ENCODE measurements around the gene TIMM29. TPM values are rescaled to one million over a fixed set of nuclear protein-coding genes. Genes with fewer than 3 reads are reported as not detected.

Gene TIMM29
- total and polyA plus RNA-seq, 2 of the 13 experiments (the other 11 are each of a cell fraction or from before 2014, with no cell fraction given): 7.1 to 33.8 TPM

DNA sequence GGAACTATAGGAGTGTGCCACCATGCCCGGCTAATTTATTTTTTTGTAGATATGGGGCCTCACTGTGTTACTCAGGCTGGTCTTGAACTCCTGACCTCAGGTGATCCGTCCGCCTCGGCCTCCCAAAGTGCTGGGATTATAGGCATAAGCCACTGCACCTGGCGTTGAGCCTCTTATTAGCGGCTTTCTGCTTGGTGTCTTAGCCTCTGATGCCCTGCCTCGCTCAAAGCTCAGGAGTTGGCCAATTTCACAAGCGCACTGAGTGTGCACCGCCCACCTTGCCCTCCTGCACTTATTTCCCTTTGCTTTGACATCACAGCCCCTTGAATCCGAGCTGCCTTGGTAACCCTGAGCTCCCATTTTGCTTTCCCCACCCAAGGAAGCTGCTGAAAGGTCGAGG, 10.3 kb upstream of the TIMM29 start:
- H3K36me3 ChIP-seq (replicated peaks in 1 of 2; ENCODE audit: control insufficient read depth in 1 of 2, insufficient read depth in 2 of 2, low read length in 2 of 2): peaks cover 33 to 60% of the 10 kb centered on the region in 2 experiments; a peak in 4 of 5 replicates
- ATAC-seq (no peak), DNase-seq (ENCODE audit: low spot score) (no peak), FAIRE-seq (no peak)
- H3K9ac ChIP-seq (ENCODE audit: insufficient read depth, low read depth, low read length): no peak overlapping the region
- H3K79me2 ChIP-seq (ENCODE audit: insufficient read depth, low read length): no peaks in the 10 kb centered on the region
- no peaks in the 10 kb centered on the region for H3K9me3 ChIP-seq (ENCODE audit: low read length)
- POLR2A ChIA-PET: no interaction called here
- no TSS peak for BruUV-seq (replicated peaks)
- H3K27me3 ChIP-seq (ENCODE audit: control insufficient read depth in 1 of 2, insufficient read depth in 2 of 2, low read length in 2 of 2): no peaks in the 10 kb centered on the region
- in situ Hi-C loops (cut with HindIII; ENCODE audit: extremely low pct_ligation_motif_present, low pct_unique_long_range_greater_than_20kb): no loop called here
- intact Hi-C loops (cut with micrococcal nuclease; ENCODE audit: unreplicated experiment): no loop called here
- no peak overlapping the region for H2AFZ ChIP-seq (ENCODE audit: low read length)
- H3K4me3 ChIP-seq (replicated peaks in 1 of 3; ENCODE audit: insufficient read depth in 1 of 3, low read depth in 2 of 3, low read length in 3 of 3): no peak overlapping the region
- no peaks in the 10 kb centered on the region for H3K4me1 ChIP-seq (ENCODE audit: insufficient read depth, low read length)
- no peak overlapping the region for H3K27ac ChIP-seq (ENCODE audit: extremely low read length, insufficient read depth, low read length)
- H4K20me1 ChIP-seq (ENCODE audit: insufficient read depth, low read length): no peaks in the 10 kb centered on the region
- H3K4me2 ChIP-seq (ENCODE audit: low read depth, low read length): no peak overlapping the region
- 93% methylated on average over 11 of the region's 11 CpGs for WGBS (ENCODE audit: low lambda C conversion rate)
- CTCF ChIA-PET (ENCODE audit: low intra/inter-chr PET ratio, low total read pairs): no interaction called here
- TF ChIP-seq PAWR (CRISPR knock-in tag; IDR thresholded peaks at IDR 0.05; ENCODE audit: borderline replicate concordance): no peak
- TF ChIP-seq ZNF20 (CRISPR knock-in tag; IDR thresholded peaks at IDR 0.05): no peak
- no peak for TF ChIP-seq ZNF781 (CRISPR knock-in tag; IDR thresholded peaks at IDR 0.05; ENCODE audit: borderline replicate concordance, not compliant biosample characterization)
- no peak for TF ChIP-seq FOXP1 (IDR thresholded peaks at IDR 0.05)
- TF ChIP-seq FOXP1 (CRISPR knock-in tag; IDR thresholded peaks at IDR 0.05): no peak
- TF ChIP-seq, protein P1, sequence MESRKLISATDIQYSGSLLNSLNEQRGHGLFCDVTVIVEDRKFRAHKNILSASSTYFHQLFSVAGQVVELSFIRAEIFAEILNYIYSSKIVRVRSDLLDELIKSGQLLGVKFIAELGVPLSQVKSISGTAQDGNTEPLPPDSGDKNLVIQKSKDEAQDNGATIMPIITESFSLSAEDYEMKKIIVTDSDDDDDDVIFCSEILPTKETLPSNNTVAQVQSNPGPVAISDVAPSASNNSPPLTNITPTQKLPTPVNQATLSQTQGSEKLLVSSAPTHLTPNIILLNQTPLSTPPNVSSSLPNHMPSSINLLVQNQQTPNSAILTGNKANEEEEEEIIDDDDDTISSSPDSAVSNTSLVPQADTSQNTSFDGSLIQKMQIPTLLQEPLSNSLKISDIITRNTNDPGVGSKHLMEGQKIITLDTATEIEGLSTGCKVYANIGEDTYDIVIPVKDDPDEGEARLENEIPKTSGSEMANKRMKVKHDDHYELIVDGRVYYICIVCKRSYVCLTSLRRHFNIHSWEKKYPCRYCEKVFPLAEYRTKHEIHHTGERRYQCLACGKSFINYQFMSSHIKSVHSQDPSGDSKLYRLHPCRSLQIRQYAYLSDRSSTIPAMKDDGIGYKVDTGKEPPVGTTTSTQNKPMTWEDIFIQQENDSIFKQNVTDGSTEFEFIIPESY (CRISPR knock-in tag; IDR thresholded peaks at IDR 0.05): no peak
- TF ChIP-seq, protein P2, sequence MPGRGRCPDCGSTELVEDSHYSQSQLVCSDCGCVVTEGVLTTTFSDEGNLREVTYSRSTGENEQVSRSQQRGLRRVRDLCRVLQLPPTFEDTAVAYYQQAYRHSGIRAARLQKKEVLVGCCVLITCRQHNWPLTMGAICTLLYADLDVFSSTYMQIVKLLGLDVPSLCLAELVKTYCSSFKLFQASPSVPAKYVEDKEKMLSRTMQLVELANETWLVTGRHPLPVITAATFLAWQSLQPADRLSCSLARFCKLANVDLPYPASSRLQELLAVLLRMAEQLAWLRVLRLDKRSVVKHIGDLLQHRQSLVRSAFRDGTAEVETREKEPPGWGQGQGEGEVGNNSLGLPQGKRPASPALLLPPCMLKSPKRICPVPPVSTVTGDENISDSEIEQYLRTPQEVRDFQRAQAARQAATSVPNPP (CRISPR knock-in tag; IDR thresholded peaks at IDR 0.05): no peak
- TF ChIP-seq, protein P3, sequence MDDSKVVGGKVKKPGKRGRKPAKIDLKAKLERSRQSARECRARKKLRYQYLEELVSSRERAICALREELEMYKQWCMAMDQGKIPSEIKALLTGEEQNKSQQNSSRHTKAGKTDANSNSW (CRISPR knock-in tag; IDR thresholded peaks at IDR 0.05; ENCODE audit: borderline replicate concordance): no peak
- TF ChIP-seq, protein P4, sequence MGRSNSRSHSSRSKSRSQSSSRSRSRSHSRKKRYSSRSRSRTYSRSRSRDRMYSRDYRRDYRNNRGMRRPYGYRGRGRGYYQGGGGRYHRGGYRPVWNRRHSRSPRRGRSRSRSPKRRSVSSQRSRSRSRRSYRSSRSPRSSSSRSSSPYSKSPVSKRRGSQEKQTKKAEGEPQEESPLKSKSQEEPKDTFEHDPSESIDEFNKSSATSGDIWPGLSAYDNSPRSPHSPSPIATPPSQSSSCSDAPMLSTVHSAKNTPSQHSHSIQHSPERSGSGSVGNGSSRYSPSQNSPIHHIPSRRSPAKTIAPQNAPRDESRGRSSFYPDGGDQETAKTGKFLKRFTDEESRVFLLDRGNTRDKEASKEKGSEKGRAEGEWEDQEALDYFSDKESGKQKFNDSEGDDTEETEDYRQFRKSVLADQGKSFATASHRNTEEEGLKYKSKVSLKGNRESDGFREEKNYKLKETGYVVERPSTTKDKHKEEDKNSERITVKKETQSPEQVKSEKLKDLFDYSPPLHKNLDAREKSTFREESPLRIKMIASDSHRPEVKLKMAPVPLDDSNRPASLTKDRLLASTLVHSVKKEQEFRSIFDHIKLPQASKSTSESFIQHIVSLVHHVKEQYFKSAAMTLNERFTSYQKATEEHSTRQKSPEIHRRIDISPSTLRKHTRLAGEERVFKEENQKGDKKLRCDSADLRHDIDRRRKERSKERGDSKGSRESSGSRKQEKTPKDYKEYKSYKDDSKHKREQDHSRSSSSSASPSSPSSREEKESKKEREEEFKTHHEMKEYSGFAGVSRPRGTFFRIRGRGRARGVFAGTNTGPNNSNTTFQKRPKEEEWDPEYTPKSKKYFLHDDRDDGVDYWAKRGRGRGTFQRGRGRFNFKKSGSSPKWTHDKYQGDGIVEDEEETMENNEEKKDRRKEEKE (IDR thresholded peaks at IDR 0.05): no peak
- TF ChIP-seq ZNF274 (CRISPR knock-in tag; IDR thresholded peaks at IDR 0.05): no peak
- no peak for TF ChIP-seq ZNF530 (CRISPR knock-in tag; IDR thresholded peaks at IDR 0.05; ENCODE audit: low read depth)
- TF ChIP-seq, protein P5, sequence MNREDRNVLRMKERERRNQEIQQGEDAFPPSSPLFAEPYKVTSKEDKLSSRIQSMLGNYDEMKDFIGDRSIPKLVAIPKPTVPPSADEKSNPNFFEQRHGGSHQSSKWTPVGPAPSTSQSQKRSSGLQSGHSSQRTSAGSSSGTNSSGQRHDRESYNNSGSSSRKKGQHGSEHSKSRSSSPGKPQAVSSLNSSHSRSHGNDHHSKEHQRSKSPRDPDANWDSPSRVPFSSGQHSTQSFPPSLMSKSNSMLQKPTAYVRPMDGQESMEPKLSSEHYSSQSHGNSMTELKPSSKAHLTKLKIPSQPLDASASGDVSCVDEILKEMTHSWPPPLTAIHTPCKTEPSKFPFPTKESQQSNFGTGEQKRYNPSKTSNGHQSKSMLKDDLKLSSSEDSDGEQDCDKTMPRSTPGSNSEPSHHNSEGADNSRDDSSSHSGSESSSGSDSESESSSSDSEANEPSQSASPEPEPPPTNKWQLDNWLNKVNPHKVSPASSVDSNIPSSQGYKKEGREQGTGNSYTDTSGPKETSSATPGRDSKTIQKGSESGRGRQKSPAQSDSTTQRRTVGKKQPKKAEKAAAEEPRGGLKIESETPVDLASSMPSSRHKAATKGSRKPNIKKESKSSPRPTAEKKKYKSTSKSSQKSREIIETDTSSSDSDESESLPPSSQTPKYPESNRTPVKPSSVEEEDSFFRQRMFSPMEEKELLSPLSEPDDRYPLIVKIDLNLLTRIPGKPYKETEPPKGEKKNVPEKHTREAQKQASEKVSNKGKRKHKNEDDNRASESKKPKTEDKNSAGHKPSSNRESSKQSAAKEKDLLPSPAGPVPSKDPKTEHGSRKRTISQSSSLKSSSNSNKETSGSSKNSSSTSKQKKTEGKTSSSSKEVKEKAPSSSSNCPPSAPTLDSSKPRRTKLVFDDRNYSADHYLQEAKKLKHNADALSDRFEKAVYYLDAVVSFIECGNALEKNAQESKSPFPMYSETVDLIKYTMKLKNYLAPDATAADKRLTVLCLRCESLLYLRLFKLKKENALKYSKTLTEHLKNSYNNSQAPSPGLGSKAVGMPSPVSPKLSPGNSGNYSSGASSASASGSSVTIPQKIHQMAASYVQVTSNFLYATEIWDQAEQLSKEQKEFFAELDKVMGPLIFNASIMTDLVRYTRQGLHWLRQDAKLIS (CRISPR knock-in tag; IDR thresholded peaks at IDR 0.05): no peak

Data from HepG2 (cell line).